AG09319 (cell line): ENCODE data around the gene TIMP2.

ENCODE experiments used
- DNase-seq: peaks from one replicate; pipeline ENCODE4 v3.0.0-alpha.2; 2010; ENCODE audit warnings: low read depth; ENCODE audit errors: extremely low read depth
- CTCF ChIP-seq: IDR thresholded peaks from 2 replicates; pipeline ENCODE4 v1.5.1; 2011; ENCODE audit warnings: low read depth, mild to moderate bottlenecking, inconsistent platforms, low read length, moderate library complexity

The TIMP2 gene

GRCh38 chr17:78896834-78897663 is 28.1 kb downstream of the TIMP2 start:
- DNase-seq, result no peak

GRCh38 chr17:78896091-78896833 is 28.9 kb downstream of the TIMP2 start:
- no peak for DNase-seq
- TF ChIP-seq CTCF, result no peak

More at GRCh38 chr17:78896834-78897663, 28.1 kb downstream of the TIMP2 start:
- no peak for TF ChIP-seq CTCF

- no peak for TF ChIP-seq CTCF
- no peak for DNase-seq
Measured at GRCh38 chr17:78895322-78895721, 29.9 kb downstream of the TIMP2 start.

GRCh38 chr17:78893684-78894083 is 31.5 kb downstream of the TIMP2 start:
- TF ChIP-seq CTCF, result no peak
- DNase-seq, result no peak

GRCh38 chr17:78892936-78893379 is 32.2 kb downstream of the TIMP2 start:
- TF ChIP-seq CTCF, result no peak
- DNase-seq, result no peak

GRCh38 chr17:78892520-78892919 is 32.7 kb downstream of the TIMP2 start:
- TF ChIP-seq CTCF, result no peak
- no peak for DNase-seq

GRCh38 chr17:78892062-78892456 is 33.1 kb downstream of the TIMP2 start:
- TF ChIP-seq CTCF, result no peak
- DNase-seq, result no peak
